ENCODE data around the gene DHRS12. TPM values are rescaled to one million over a fixed set of nuclear protein-coding genes. Genes with fewer than 3 reads are reported as not detected.

The DHRS12 gene
- total RNA-seq, 4 donors from 2014 or later = 4.7 to 11.3 (median 7.9) TPM

DNA sequence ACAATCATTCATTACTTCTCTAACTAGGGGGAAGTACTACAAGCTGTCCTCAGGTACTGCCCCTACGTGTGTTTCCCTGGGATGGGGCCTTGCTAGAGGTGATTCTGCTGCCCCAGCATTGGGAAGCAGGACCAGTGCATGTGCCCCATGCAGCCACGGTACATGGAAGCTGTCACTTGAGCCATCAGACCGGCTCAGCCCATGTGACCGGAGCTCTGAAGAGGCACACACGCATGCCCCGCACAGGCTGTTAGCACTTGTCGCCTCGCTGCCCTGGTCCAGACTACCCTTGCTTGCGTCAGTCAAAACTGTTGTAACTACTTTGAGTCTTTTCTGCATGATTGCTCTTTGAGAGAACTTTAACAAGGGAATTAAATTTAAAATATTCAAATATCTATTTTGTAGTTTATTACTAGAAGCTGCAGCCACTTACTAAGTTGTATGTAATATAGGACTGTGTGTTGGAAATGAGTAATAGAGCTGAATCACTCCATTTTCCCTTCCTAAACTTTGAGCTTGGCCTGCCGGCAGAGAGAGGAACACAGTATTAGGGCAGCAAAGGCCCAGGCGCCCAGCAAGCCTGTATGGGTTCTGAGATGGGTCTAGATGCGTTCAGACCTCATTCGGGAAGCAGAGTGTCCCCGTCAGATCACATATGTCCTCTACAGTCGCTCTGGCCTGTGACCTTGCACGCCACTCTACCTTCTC, 42.2 kb downstream of the DHRS12 start:
- 93% methylated on average over 16 of the region's 16 CpGs for WGBS, 2 donors
- TF ChIP-seq, protein P1, sequence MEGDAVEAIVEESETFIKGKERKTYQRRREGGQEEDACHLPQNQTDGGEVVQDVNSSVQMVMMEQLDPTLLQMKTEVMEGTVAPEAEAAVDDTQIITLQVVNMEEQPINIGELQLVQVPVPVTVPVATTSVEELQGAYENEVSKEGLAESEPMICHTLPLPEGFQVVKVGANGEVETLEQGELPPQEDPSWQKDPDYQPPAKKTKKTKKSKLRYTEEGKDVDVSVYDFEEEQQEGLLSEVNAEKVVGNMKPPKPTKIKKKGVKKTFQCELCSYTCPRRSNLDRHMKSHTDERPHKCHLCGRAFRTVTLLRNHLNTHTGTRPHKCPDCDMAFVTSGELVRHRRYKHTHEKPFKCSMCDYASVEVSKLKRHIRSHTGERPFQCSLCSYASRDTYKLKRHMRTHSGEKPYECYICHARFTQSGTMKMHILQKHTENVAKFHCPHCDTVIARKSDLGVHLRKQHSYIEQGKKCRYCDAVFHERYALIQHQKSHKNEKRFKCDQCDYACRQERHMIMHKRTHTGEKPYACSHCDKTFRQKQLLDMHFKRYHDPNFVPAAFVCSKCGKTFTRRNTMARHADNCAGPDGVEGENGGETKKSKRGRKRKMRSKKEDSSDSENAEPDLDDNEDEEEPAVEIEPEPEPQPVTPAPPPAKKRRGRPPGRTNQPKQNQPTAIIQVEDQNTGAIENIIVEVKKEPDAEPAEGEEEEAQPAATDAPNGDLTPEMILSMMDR (IDR thresholded peaks at IDR 0.05) = no peak
- TF ChIP-seq POLR2A (IDR thresholded peaks at IDR 0.05) = no peak
- intact Hi-C loops (cut with DNase I) = no loop called here
- Histone ChIP-seq H3K36me3 (peaks cover 0 to 97% (median 5%) of the 10 kb centered on the region in 3 donors), H3K4me1 (peaks cover 0 to 16% (median 12%) of the 10 kb centered on the region in 3 donors), H3K27me3 (no peaks in the 10 kb centered on the region), H3K4me3 (no peak overlapping the region), H3K9me3 (no peaks in the 10 kb centered on the region), H3K27ac (no peak overlapping the region)
- no peak for DNase-seq

DNA sequence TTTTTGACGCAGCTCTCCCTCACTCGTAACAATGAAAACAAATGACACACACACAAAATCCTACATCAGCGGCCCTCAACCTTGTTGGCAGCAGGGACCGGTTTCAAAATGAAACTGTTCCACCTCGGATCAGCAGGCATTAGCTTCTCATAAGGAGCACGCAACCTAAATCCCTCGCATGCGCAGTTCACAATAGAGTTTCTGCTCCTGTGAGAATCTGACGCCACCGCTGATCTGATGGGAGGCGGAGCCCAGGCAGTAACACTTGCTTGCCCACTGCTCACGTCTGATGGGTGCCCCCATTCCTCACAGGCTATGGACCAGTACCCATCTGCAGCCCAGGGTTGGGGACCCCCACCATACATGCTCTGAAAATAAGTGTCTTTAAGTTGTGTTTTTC, 43.4 kb downstream of the DHRS12 start:
- Histone ChIP-seq H3K27me3 (no peaks in the 10 kb centered on the region), H3K27ac (peak overlapping the region in 1 of 4 donors; percentile 1), H3K9me3 (no peaks in the 10 kb centered on the region), H3K4me3 (no peak overlapping the region), H3K4me1 (peaks cover 0 to 16% (median 12%) of the 10 kb centered on the region in 3 donors), H3K36me3 (peaks cover 0 to 97% (median 14%) of the 10 kb centered on the region in 3 donors)
- TF ChIP-seq, protein P1 (IDR thresholded peaks at IDR 0.05) = no peak
- TF ChIP-seq POLR2A (IDR thresholded peaks at IDR 0.05) = no peak
- 71 to 89% methylated on average over 12 of the region's 12 CpGs for WGBS, 2 donors
- DNase-seq = no peak
- intact Hi-C loops (cut with DNase I) = no loop called here

DNA sequence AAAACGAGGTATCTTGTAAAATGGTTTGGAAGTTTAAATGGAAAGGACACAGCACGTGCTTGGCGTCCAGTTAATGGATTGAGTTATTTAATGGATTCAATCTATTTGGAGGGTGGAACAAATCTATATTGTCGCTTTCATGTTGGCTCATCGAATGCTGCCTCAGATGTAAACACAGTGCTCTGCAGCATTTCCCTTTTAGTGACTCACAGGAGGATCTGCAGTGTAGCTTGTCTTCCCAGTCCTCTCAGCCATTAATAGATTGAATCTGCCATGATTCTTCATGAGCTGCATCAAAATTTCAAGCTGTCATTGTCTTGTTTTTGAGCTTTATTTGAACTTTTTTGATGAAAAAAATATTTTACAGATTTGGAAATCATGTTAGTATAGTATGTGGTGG, 44.7 kb downstream of the DHRS12 start:
- H3K4me1 ChIP-seq = peaks cover 0 to 5% (median 4%) of the 10 kb centered on the region in 3 donors
- TF ChIP-seq, protein P1 (IDR thresholded peaks at IDR 0.05) = no peak
- no peak for TF ChIP-seq POLR2A (IDR thresholded peaks at IDR 0.05)
- no peaks in the 10 kb centered on the region for H3K9me3 ChIP-seq
- H3K4me3 ChIP-seq = no peak overlapping the region
- H3K36me3 ChIP-seq = peaks cover 0 to 97% (median 14%) of the 10 kb centered on the region in 3 donors
- intact Hi-C loops (cut with DNase I) = no loop called here
- WGBS, 2 donors = 82 to 92% methylated on average over 5 of the region's 5 CpGs
- no peak overlapping the region for H3K27ac ChIP-seq
- no peaks in the 10 kb centered on the region for H3K27me3 ChIP-seq
- DNase-seq = no peak

DNA sequence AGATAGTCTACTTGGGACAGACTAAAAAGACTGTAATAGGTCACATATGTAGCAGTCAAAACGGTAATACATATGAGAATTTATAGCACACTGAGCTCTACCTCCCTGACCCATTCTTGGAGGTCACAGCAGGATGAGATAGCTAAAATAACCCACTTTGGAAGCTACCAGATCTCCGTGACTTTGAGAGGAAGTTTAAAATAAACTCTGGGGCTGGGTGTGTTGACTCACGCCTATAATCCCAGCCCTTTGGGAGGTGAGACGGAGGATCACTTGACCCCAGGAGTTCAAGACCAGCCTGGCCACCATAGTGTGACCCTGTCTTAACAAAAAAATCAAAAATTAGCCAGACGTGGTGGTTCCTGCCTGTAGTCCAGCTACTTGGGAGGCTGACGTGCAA, 45.3 kb downstream of the DHRS12 start:
- no peaks in the 10 kb centered on the region for H3K27me3 ChIP-seq
- H3K4me1 ChIP-seq = no peaks in the 10 kb centered on the region
- 84 to 91% methylated on average over 6 of the region's 6 CpGs for WGBS, 2 donors
- no peak overlapping the region for H3K27ac ChIP-seq
- DNase-seq = no peak
- intact Hi-C loops (cut with DNase I) = no loop called here
- H3K4me3 ChIP-seq = no peak overlapping the region
- TF ChIP-seq, protein P1 (IDR thresholded peaks at IDR 0.05) = no peak
- TF ChIP-seq POLR2A (IDR thresholded peaks at IDR 0.05) = no peak
- peaks cover 0 to 99% (median 14%) of the 10 kb centered on the region in 3 donors for H3K36me3 ChIP-seq
- no peaks in the 10 kb centered on the region for H3K9me3 ChIP-seq

DNA sequence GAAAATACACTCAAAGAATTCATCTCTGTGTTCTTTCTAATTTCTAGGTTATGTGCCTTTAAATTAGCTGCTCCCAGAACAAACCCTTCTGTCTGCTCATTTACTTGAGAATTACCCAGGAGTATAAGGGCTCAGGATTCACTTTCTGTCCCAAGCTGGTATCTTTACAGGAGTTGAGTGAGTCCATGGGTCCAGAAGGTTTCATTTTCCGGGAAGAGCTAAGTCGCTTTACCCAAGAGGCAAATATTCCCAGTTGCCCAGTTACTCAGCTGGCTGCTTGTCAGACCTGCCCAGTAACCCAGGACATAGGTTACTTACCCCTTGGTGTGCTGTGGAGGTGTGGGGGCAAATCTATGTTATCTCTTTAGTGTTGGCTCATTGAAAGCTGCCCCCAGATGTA, 47.3 kb downstream of the DHRS12 start:
- WGBS, 2 donors = 91 to 100% methylated on average over 2 of the region's 2 CpGs
- H3K9me3 ChIP-seq = no peaks in the 10 kb centered on the region
- no peaks in the 10 kb centered on the region for H3K4me1 ChIP-seq
- no peak overlapping the region for H3K4me3 ChIP-seq
- no peak overlapping the region for H3K27ac ChIP-seq
- intact Hi-C loops (cut with DNase I) = no loop called here
- H3K36me3 ChIP-seq = peaks cover 6 to 100% (median 16%) of the 10 kb centered on the region in 3 donors
- DNase-seq = no peak
- TF ChIP-seq, protein P1 (IDR thresholded peaks at IDR 0.05) = no peak
- no peak for TF ChIP-seq POLR2A (IDR thresholded peaks at IDR 0.05)
- no peaks in the 10 kb centered on the region for H3K27me3 ChIP-seq
